Measurements from ENCODE around the gene COL2A1. TPM values are rescaled to one million over a fixed set of nuclear protein-coding genes. Genes with fewer than 3 reads are reported as not detected.

Gene COL2A1
- total RNA-seq, 1 donor from 2014 or later: 1.9 TPM

- H3K27me3 Mint-ChIP-seq (ENCODE audit: unreplicated experiment): peaks cover 34% of the 10 kb centered on the region
- peak overlapping the region; percentile 63 for H3K27ac Mint-ChIP-seq (ENCODE audit: unreplicated experiment)
- H3K9me3 Mint-ChIP-seq (ENCODE audit: unreplicated experiment): no peaks in the 10 kb centered on the region
- H3K4me3 Mint-ChIP-seq (ENCODE audit: unreplicated experiment): no peak overlapping the region
- no peak for DNase-seq (ENCODE audit: low spot score)
- H3K4me1 Mint-ChIP-seq (ENCODE audit: unreplicated experiment): peaks cover 3% of the 10 kb centered on the region
- TF ChIP-seq CTCF (IDR thresholded peaks at IDR 0.05; ENCODE audit: unreplicated experiment): no peak
- H3K36me3 Mint-ChIP-seq (ENCODE audit: low read depth, unreplicated experiment): no peaks in the 10 kb centered on the region
These were observed 23.3 kb downstream of the COL2A1 start for GRCh38 chr12:47980779-47981495.

GRCh38 chr12:47980197-47980596, 24.1 kb downstream of the COL2A1 start:
- H3K36me3 Mint-ChIP-seq (ENCODE audit: low read depth, unreplicated experiment): no peaks in the 10 kb centered on the region
- no peak for DNase-seq (ENCODE audit: low spot score)
- H3K27me3 Mint-ChIP-seq (ENCODE audit: unreplicated experiment): peaks cover 32% of the 10 kb centered on the region
- peak overlapping the region; percentile 63 for H3K27ac Mint-ChIP-seq (ENCODE audit: unreplicated experiment)
- H3K9me3 Mint-ChIP-seq (ENCODE audit: unreplicated experiment): no peaks in the 10 kb centered on the region
- H3K4me3 Mint-ChIP-seq (ENCODE audit: unreplicated experiment): no peak overlapping the region
- peaks cover 3% of the 10 kb centered on the region for H3K4me1 Mint-ChIP-seq (ENCODE audit: unreplicated experiment)
- TF ChIP-seq CTCF (IDR thresholded peaks at IDR 0.05; ENCODE audit: unreplicated experiment): no peak

GRCh38 chr12:47979686-47980085, 24.6 kb downstream of the COL2A1 start:
- Mint-ChIP-seq H3K27ac (ENCODE audit: unreplicated experiment) (no peak overlapping the region), H3K36me3 (ENCODE audit: low read depth, unreplicated experiment) (no peaks in the 10 kb centered on the region), H3K4me3 (ENCODE audit: unreplicated experiment) (no peak overlapping the region), H3K27me3 (ENCODE audit: unreplicated experiment) (peaks cover 27% of the 10 kb centered on the region), H3K9me3 (ENCODE audit: unreplicated experiment) (no peaks in the 10 kb centered on the region), H3K4me1 (ENCODE audit: unreplicated experiment) (peaks cover 3% of the 10 kb centered on the region)
- DNase-seq (ENCODE audit: low spot score): no peak
- TF ChIP-seq CTCF (IDR thresholded peaks at IDR 0.05; ENCODE audit: unreplicated experiment): no peak

GRCh38 chr12:47979166-47979565, 25.1 kb downstream of the COL2A1 start:
- H3K9me3 Mint-ChIP-seq (ENCODE audit: unreplicated experiment): no peaks in the 10 kb centered on the region
- H3K36me3 Mint-ChIP-seq (ENCODE audit: low read depth, unreplicated experiment): no peaks in the 10 kb centered on the region
- H3K4me3 Mint-ChIP-seq (ENCODE audit: unreplicated experiment): no peak overlapping the region
- no peak for TF ChIP-seq CTCF (IDR thresholded peaks at IDR 0.05; ENCODE audit: unreplicated experiment)
- no peak overlapping the region for H3K27ac Mint-ChIP-seq (ENCODE audit: unreplicated experiment)
- H3K27me3 Mint-ChIP-seq (ENCODE audit: unreplicated experiment): peaks cover 24% of the 10 kb centered on the region
- H3K4me1 Mint-ChIP-seq (ENCODE audit: unreplicated experiment): peaks cover 3% of the 10 kb centered on the region
- no peak for DNase-seq (ENCODE audit: low spot score)

GRCh38 chr12:47978598-47978873, 25.7 kb downstream of the COL2A1 start:
- Mint-ChIP-seq H3K36me3 (ENCODE audit: low read depth, unreplicated experiment) (no peaks in the 10 kb centered on the region), H3K4me1 (ENCODE audit: unreplicated experiment) (peaks cover 3% of the 10 kb centered on the region), H3K27ac (ENCODE audit: unreplicated experiment) (no peak overlapping the region), H3K9me3 (ENCODE audit: unreplicated experiment) (no peaks in the 10 kb centered on the region), H3K4me3 (ENCODE audit: unreplicated experiment) (no peak overlapping the region), H3K27me3 (ENCODE audit: unreplicated experiment) (peaks cover 23% of the 10 kb centered on the region)
- DNase-seq (ENCODE audit: low spot score): no peak
- TF ChIP-seq CTCF (IDR thresholded peaks at IDR 0.05; ENCODE audit: unreplicated experiment): no peak

All from endothelial cell (in vitro differentiated cells).